GM18909 (cell line): Measurements from ENCODE around the gene RNU5D-1.
"Not testable (repeated sequence)": the region's sequence is repeated elsewhere in the genome, so short reads cannot be mapped to it uniquely, and the experiment has no call there.

Experiments
- ATAC-seq: cut with Tn5 transposase; IDR thresholded peaks from one replicate; pipeline ENCODE4 v1.9.1; 2021; ENCODE audit warnings: mild to moderate bottlenecking; ENCODE audit not compliant: unreplicated experiment, poor library complexity

Gene RNU5D-1

DNA sequence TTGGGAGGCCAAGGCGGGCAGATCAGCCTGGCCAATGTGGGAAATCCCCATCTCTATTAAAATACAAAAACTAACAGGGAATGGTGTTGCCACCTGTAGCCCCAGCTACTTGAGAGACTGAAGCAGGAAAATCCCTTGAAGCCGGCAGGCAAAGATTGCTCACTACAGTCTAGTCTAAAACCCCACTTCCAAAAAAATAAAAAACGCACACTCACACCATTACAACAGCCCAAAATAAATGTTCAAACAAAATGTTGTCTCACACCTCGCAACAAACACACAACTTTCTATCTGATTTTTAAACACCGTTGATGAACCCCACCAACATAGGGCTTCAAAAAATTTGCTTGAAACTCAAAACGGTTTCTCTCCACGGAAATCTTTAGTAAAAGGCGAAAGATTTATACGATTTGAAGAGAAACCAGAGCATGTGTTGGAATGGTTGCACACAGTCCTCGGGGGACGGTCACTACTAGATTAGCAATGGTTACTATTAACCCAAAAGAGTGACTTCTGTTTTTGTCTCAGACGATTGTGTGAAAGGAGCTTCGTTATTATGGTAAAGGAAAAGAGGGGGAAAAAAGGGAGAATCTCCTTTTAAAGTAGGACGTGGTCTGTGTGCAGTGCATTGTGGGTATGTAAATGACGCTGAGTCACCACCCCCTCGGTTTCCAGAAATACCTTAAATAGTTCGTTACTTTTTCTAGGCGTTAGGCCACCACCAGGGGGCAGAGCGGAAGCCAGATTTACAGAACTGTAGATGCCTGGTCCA lies at the start of gene RNU5D-1:
TSS of gene RNU5D-1 (minus strand) at position 430 of the 772 bp plus-strand sequence.
- peak; percentile 69 for ATAC-seq

GRCh38 chr1:44780583-44781121 lies 49.7 kb upstream of the RNU5D-1 start:
- no peak for ATAC-seq

- ATAC-seq = no peak
These were observed 48.0 kb upstream of the RNU5D-1 start for GRCh38 chr1:44778705-44779576.

DNA sequence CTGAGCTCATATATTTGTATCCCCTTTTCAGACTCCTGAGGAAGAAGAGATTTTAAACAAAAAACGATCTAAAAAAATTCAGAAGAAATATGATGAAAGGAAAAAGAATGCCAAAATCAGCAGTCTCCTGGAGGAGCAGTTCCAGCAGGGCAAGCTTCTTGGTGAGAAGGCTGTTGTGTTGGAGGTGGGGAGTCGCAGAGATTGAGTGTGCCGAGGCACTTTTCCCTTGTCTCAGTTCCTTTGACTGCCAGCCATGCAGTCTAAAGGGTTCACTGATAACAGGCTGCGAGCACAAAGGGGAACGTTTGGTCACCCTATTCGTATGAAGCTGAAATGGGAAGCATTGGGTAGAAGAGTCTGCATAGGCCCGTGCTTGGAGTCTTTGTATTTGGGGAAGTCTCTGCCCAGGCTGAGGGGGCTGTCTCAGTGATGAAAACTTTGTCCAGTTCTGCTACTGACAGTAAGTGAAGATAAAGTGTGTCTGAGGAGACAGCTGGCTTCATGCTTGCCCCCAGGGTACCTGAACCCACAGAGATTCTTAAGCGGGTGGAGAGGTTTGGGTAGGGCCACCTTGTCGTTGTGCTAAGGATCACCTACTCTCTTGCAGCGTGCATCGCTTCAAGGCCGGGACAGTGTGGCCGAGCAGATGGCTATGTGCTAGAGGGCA lies 47.1 kb upstream of the RNU5D-1 start:
- ATAC-seq = no peak

DNA sequence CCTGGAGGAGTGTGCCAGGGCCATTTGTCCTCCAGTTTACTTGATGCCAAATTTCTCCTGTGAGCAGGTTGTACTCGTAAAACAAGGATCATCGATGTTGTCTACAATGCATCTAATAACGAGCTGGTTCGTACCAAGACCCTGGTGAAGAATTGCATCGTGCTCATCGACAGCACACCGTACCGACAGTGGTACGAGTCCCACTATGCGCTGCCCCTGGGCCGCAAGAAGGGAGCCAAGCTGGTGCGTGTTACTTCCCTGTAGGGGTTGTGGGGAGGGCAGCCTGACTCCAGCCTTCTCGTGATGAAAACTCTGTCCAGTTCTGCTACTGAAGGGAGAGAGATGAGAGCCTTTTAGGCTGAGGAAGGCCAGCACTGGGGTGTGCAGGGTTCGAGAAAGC lies 46.6 kb upstream of the RNU5D-1 start:
- no peak for ATAC-seq

GRCh38 chr1:44776730-44777068 lies 45.7 kb upstream of the RNU5D-1 start:
- no peak for ATAC-seq

DNA sequence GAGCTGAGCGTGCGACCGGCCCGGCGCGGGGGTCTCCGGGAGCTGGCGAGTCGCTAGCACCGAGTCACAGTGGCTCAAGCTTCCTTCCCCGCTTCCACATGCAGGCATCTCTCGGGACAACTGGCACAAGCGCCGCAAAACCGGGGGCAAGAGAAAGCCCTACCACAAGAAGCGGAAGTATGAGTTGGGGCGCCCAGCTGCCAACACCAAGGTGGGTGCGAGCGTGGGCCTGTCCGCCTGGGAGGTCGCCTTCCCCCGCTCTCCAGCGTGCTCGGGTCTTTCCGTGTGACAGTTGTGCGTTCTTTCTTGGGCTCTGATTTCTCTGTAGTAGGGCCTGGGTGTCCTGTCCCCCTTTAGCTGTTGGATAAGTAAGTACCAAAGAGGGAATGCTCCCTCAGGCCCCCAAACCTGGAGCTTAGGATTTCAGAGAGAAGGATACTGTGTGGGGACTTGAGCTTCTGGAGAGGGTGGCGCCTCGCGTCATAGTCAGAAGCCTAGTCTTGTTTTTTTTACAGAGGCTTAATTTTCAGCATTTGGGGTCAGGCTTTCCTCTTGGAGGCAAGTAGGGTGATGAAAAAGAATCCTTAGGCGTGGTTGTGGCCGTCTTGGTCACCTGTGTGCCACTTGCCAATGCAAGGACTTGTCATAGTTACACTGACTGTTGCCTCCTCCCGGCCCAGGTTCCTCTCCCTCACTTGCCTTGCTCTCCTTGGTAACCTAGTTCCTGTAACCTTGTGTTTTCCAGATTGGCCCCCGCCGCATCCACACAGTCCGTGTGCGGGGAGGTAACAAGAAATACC lies 45.2 kb upstream of the RNU5D-1 start:
- no peak for ATAC-seq

- ATAC-seq = peak; percentile 80
These were observed 44.3 kb upstream of the RNU5D-1 start, which contains the start of gene RPS8 for GRCh38 chr1:44775078-44775929. Gene RPS8, plus strand, starts transcription at chr1:44775540. Its CDS starts 57 bp downstream, at chr1:44775597.

- ATAC-seq = not testable (repeated sequence)
These were observed 35.5 kb upstream of the RNU5D-1 start for GRCh38 chr1:44766421-44766820.

GRCh38 chr1:44760876-44761275 lies 29.9 kb upstream of the RNU5D-1 start:
- ATAC-seq = no peak

GRCh38 chr1:44759077-44759476 lies 28.1 kb upstream of the RNU5D-1 start:
- ATAC-seq = no peak

DNA sequence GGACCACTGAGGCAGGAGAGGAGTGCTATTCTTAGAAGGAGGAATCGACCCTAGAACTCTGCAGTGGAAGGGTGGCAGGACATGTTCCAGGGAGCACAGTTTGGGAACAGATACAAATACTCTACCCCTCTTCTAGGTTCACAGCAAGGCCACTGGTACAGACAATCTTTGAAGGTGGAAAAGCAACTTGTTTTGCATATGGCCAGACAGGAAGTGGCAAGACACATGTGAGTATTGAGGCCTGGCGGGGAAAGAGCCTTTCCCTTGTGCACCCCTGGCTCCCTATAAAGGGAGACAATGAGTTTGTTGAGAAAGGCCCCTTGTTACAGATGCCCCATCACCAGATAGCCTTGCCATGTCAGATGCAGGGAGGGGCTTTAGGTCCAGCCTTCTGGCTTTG lies 26.4 kb upstream of the RNU5D-1 start:
- ATAC-seq = no peak

GRCh38 chr1:44747878-44748277 lies 16.9 kb upstream of the RNU5D-1 start:
- no peak for ATAC-seq

GRCh38 chr1:44743211-44743610 lies 12.2 kb upstream of the RNU5D-1 start:
- no peak for ATAC-seq

DNA sequence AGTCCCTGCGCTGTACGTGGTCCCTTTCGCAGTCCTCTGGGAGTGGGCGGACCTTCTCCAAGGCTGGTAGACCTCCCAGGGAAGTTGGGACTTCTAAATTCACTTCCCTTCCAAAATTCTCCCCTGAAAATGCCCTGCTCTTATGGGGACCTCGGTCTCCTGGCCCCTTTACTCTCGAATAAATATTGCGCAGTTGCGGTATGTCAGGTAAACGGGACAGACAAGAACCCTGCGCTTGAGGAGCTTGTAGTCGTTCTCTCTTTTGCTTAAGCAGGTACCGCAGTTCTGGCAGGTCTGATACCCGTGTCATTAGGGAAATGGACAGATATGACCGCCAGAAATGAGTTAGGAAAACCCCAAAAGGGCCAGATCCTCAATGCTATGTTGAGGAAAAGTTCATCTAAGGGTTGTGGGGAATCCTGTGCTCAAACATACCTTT lies 9.2 kb upstream of the RNU5D-1 start:
- ATAC-seq = no peak

DNA sequence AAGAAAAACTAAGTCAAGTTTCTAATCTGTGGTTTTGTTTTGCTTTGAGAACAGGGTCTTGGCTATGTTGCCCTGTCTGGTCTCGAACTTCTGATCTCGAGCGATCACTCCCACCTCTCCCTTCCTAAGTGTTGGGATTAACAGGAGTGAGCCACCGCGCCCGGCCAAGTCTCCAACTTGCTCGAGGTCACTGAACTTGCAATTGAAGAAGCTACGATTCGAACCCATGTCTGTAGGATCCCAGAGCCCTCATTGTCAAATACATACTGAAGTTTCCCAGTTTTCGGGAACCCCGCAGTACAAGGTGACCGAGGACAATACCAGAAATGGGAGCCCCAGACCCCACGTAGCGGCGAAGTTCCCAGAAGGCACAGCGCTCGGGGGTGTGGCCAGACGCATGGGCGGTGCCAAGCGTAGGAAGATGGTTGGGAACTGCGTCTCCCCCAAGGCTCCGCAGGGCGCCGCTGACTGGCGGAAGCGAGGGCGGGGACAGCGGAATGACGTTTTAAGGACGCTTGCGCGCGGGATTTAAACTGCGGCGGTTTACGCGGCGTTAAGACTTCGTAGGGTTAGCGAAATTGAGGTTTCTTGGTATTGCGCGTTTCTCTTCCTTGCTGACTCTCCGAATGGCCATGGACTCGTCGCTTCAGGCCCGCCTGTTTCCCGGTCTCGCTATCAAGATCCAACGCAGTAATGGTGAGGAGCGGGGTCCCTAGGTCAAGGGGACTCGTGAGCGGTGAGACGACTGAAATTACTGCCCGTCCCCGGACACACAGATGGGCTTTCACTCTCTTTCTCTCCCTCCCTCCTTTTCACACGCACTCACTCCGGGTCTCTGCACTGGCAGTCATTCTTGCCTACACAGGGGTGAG lies 8.6 kb upstream of the RNU5D-1 start, which contains the start of gene KIF2C:
TSS of gene KIF2C (plus strand) at position 531 of the 872 bp plus-strand sequence. CDS start at position 627, 96 bp downstream.
- ATAC-seq = peak; percentile 98

DNA sequence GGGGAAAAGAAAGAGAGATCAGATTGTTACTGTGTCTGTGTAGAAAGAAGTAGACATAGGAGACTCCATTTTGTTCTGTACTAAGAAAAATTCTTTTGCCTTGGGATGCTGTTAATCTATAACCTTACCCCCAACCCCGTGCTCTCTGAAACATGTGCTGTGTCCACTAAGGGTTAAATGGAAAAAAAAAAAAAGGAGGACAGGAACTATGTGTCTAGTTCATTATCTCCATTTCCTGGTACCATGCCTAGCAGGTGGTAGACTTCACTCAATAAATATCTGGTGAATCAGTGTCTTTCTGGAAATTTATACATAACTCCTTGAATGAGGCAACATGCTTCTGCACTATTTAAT lies 8.0 kb upstream of the RNU5D-1 start:
- not testable (repeated sequence) for ATAC-seq

- ATAC-seq = no peak
These were observed 5.0 kb upstream of the RNU5D-1 start for GRCh38 chr1:44735992-44736391.
